HG03558 (cell line): Measurements from ENCODE around the gene RNF167.

Experiments used
- ATAC-seq: cut with Tn5 transposase; IDR thresholded peaks from one replicate; pipeline ENCODE4 v1.9.1; 2021; ENCODE audit warnings: moderate number of reproducible peaks; ENCODE audit not compliant: unreplicated experiment; ENCODE audit errors: extremely low read depth

The RNF167 gene

GRCh38 chr17:4936436-4936835 is 3.6 kb upstream of the RNF167 start:
- ATAC-seq = no peak

GRCh38 chr17:4937553-4937952 is 2.5 kb upstream of the RNF167 start:
- no peak for ATAC-seq

DNA sequence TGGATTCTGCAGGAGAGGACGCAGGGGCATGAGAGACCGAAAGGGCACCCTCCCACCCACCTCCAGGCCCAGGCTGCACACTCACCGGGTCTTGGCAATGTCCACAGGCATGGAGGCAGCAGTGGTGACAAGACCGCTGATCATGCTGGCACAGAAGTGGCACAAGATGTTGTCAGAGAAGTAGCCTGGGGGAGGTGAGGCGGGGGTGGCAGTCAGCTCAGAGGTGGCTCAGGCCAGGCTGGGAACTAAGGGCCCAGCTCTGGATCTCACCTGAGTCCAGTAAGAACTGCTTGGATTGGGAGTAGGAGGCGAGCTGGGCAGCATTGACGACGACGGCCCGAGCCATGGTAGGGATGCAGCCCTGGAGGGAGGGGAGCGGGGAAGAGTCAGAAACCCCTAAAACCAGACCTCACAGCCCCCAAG is 2.0 kb upstream of the RNF167 start:
- no peak for ATAC-seq

DNA sequence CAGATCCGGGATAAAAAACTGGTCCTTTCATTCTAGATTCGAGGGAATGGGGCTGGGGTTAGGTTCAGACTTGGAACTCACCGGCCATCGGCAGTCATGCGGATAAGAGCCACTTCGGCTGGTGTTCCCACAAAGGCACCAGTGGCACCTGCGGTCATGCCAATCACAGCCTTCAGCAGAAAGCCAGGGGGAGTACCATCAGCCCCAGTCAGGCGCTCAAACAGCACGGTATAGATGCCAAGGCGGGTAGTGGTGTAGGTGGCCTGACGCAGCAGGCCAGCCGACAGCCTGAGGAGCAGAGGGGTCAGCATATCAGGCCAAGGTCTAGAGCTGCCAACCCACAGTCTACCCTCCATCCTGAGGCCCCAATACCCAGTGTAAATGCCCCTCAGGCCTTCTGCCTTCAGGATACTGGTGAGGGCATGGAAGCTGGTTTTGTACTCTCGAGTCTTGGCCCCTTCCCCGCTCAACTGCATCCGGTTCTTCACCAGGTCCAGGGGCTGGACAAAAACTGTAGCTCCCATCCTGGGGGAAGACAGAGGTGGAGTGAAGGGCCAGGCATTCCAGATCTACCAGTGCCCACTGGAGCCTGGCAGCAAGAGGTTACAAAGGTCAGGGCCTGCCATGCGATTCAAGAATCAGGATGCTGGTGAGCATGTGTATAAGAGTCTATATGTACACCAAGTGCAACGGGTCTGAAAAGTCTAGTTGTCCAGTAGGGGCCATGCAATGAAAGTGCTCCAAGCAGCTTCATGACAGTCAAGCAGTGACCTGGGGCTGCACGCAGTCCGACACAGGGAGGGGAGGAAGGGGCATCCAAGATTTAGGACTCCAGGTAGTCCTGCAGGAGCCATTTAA is 1.2 kb upstream of the RNF167 start:
- ATAC-seq = no peak

- ATAC-seq = no peak
Observed at GRCh38 chr17:4939546-4939795, 597 bp upstream of the RNF167 start.

GRCh38 chr17:4940555-4941318 is 669 bp downstream of the RNF167 start:
- ATAC-seq = no peak

- ATAC-seq = no peak
Observed at GRCh38 chr17:4941319-4941610, 1.2 kb downstream of the RNF167 start.

GRCh38 chr17:4942760-4943508 is 2.9 kb downstream of the RNF167 start:
- no peak for ATAC-seq

GRCh38 chr17:4944163-4944553 is 4.1 kb downstream of the RNF167 start:
- ATAC-seq = no peak

- no peak for ATAC-seq
Observed at GRCh38 chr17:4944554-4945175, 4.6 kb downstream of the RNF167 start.

GRCh38 chr17:4945176-4945943 is 5.3 kb downstream of the RNF167 start:
- ATAC-seq = no peak

DNA sequence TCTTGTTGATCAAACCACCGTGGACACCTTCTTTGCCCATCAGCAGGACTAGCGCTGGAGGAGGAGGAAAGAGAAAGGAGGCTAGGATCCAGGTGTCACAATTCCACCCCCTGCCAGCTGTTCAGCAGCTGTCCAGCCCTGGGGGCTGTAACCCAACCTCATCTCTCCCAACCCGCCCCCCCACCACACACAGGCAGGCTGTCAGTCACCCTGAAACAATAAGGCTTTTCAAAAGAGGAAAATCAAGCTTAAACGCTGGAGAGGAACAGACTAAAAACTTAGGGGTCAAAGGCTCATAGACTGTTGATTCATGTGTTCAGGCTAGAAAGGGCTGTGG is 5.8 kb downstream of the RNF167 start:
- no peak for ATAC-seq

- no peak for ATAC-seq
Observed at GRCh38 chr17:4946312-4946976, 6.4 kb downstream of the RNF167 start.

GRCh38 chr17:4947010-4947410 is 6.9 kb downstream of the RNF167 start:
- no peak for ATAC-seq

DNA sequence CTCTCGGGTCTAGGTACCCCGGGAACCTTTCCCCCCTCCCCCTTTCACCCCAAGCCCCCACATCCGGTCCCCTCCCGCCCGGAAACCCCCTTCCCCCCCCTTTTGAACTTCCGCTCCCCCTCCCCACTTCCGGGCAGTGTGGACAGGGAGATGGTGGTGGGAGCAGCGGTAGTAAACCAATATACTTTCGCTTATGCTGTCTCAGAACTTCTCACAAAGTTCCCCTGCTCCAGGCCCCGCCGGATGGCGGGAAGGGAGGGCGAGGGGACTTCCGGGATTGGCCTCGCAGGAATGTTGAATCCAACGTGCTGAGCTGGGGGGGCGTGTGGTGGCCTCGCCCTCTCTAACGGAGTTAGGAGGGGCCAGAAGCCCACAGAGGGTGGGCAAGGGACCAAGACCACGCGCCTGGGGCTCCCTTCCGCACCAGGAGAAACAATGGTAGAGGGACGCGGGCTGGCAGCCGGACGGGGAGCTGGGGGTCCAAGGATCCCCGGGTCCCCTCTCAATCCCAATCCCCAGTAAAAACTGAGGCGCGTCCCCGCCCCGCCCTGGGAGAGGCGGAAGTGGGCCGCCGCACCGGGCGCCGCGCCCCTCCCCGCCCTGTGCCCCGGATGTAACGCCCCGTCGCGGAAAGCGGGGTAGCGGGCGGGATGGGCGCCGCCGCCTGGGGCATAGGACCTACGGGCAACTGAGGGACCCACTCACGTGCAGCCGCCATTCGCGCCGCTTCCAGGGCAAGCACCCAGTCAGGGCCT is 7.5 kb downstream of the RNF167 start:
- ATAC-seq = no peak

DNA sequence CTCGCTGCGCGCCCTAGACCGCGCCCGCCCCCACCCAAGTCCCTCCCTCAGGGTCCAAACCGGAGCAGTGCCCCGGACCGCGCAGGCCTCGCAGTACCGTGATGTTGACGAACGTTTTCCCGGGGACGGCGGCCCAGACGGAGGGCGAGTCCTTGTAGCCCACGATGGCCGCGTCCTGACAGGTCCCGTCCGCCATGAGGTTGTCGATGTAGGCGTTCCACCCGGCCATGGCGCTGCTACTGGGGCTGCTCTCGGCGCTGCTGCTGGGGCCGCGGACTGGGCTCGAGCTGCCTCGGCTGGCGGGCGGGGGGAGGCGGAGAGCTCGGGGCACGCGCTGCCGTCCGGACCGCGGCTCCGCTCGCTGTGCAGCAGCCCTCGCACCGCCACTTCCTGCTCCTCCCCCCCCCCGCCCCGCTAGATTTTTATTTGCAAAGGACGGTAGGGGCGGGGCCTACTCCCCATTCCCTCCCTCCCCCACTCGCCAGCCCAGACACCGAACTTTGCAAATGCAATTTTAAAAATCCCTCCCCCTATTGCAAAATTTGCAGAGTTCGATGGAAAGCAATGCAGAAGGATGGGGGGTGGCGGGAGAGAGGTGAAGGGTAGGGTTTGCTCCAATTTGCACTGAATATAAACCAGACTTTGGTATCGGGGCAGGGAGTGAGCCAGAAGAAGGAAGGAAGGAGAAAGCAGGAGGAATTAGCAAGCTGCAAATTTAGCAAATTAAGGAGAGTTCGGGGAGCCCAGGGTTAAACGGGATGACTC is 8.3 kb downstream of the RNF167 start, which contains the start of gene PFN1:
Gene PFN1, minus strand, starts transcription at position 365 of the 765 bp plus-strand sequence. Its CDS starts 136 bp downstream, at position 229.
- ATAC-seq = no peak

DNA sequence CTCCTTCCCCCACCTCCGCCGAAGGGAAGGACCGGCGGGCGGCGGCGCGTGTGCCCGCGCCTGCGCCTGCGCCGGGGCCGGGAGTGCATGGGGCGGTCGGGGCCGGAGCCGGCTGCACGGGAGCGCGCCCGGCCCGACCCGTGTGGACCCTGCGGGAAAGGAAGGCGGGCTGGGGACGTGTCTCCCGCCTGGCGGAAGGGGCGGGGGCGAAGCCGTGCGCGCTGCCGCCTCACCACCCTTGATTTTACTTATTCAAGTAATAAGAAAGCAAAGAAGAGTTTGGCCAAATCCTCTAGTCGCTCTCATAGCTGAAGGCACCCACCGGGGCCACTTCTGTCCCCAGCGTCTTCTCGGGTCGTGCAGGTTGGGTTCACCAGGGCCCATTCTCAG is 8.9 kb downstream of the RNF167 start:
- no peak for ATAC-seq
